ENCODE data around the gene PTAFR.
A peak's percentile ranks its signal among the peaks of the same experiment; 100 is the strongest.

PTAFR gene

GRCh38 chr1:28195780-28196179 is 19.3 kb upstream of the PTAFR start:
- Histone ChIP-seq H3K79me2 (ENCODE audit: insufficient read depth, low read length) (no peaks in the 10 kb centered on the region), H2AFZ (ENCODE audit: low read depth, low read length) (no peak overlapping the region), H3K4me2 (ENCODE audit: insufficient read depth, low read length) (no peak overlapping the region), H3K9ac (ENCODE audit: low read depth, low read length) (no peak overlapping the region), H3K36me3 (ENCODE audit: insufficient read depth, low read length) (peaks cover 28% of the 10 kb centered on the region), H3K4me1 (ENCODE audit: insufficient read depth, low read length) (no peaks in the 10 kb centered on the region), H3K4me3 (ENCODE audit: low read depth in 1 of 2, low read length in 2 of 2) (no peak overlapping the region), H3K27ac (ENCODE audit: low read length) (no peak overlapping the region), H4K20me1 (ENCODE audit: insufficient read depth, low read length) (0 out of 2 replicates have a peak, but pooled peaks cover 2% of the 10 kb centered on the region), H3K27me3 (ENCODE audit: insufficient read depth, low read length, poor library complexity) (no peaks in the 10 kb centered on the region), H3K9me3 (ENCODE audit: insufficient read depth, low read length, severe bottlenecking) (no peaks in the 10 kb centered on the region)
- DNase-seq (no peak), ATAC-seq (ENCODE audit: insufficient read depth, low read depth) (peak; percentile 37; the same call in 1 of the 3 replicates)
- TF ChIP-seq EZH2 (IDR thresholded peaks at IDR 0.05; ENCODE audit: borderline replicate concordance, low read depth, low read length, severe bottlenecking), result no peak

DNA sequence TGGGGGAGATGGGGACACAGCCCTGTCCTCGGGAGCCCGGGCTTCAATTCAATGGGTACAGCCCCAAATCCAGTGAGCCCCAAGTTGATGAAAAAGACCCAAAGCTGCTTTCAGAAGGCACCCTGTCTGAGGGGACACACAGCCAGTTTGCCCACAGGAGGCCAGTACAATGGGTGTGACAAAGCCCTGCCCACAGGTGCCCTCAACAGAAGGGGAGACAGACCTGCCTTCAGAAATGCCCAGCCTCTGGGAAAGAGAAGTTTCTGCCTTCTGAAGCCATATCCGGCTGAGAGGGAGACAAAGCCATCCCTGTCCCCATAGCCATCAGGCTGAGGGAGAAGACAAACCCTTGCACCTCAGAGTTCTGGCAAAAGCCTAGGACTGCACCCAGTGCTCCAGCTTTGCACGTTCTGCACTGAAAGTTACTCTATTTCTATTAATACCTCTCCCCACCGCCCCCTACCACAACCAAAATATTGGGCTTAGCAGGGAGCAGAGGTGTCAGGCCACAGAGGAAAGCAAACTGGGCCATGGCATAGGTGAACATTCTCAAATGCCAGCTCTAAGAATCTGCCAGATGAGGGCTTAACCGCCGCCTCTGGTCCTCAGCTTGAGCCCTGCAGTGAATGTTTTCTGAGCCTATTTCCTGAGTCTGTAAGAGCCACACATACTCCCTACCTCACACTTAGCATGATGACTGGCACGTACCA is 18.0 kb upstream of the PTAFR start:
- Histone ChIP-seq H3K4me3 (ENCODE audit: low read depth in 1 of 2, low read length in 2 of 2) (no peak overlapping the region), H3K4me2 (ENCODE audit: insufficient read depth, low read length) (no peak overlapping the region), H3K36me3 (ENCODE audit: insufficient read depth, low read length) (peaks cover 16% of the 10 kb centered on the region), H3K9me3 (ENCODE audit: insufficient read depth, low read length, severe bottlenecking) (no peaks in the 10 kb centered on the region), H4K20me1 (ENCODE audit: insufficient read depth, low read length) (0 out of 2 replicates have a peak, but pooled peaks cover 2% of the 10 kb centered on the region), H3K4me1 (ENCODE audit: insufficient read depth, low read length) (no peaks in the 10 kb centered on the region), H2AFZ (ENCODE audit: low read depth, low read length) (no peak overlapping the region), H3K27me3 (ENCODE audit: insufficient read depth, low read length, poor library complexity) (no peaks in the 10 kb centered on the region), H3K9ac (ENCODE audit: low read depth, low read length) (no peak overlapping the region), H3K27ac (ENCODE audit: low read length) (no peak overlapping the region), H3K79me2 (ENCODE audit: insufficient read depth, low read length) (no peaks in the 10 kb centered on the region)
- no peak for DNase-seq
- ATAC-seq (ENCODE audit: insufficient read depth, low read depth), result no peak
- TF ChIP-seq CTCF (IDR thresholded peaks at IDR 0.05; ENCODE audit: borderline replicate concordance, extremely low read depth, low read length, poor library complexity, severe bottlenecking) (no peak), EZH2 (IDR thresholded peaks at IDR 0.05; ENCODE audit: borderline replicate concordance, low read depth, low read length, severe bottlenecking) (no peak)

- Histone ChIP-seq H3K4me3 (ENCODE audit: low read depth in 1 of 2, low read length in 2 of 2) (no peak overlapping the region), H3K9ac (ENCODE audit: low read depth, low read length) (no peak overlapping the region), H3K36me3 (ENCODE audit: insufficient read depth, low read length) (peaks cover 9% of the 10 kb centered on the region; the same call in 1 of the 2 replicates), H3K27me3 (ENCODE audit: insufficient read depth, low read length, poor library complexity) (no peaks in the 10 kb centered on the region), H3K27ac (ENCODE audit: low read length) (no peak overlapping the region), H3K79me2 (ENCODE audit: insufficient read depth, low read length) (no peaks in the 10 kb centered on the region), H4K20me1 (ENCODE audit: insufficient read depth, low read length) (0 out of 2 replicates have a peak, but pooled peaks cover 2% of the 10 kb centered on the region), H2AFZ (ENCODE audit: low read depth, low read length) (no peak overlapping the region), H3K4me2 (ENCODE audit: insufficient read depth, low read length) (no peak overlapping the region), H3K9me3 (ENCODE audit: insufficient read depth, low read length, severe bottlenecking) (no peaks in the 10 kb centered on the region), H3K4me1 (ENCODE audit: insufficient read depth, low read length) (no peaks in the 10 kb centered on the region)
- no peak for ATAC-seq (ENCODE audit: insufficient read depth, low read depth)
- TF ChIP-seq CTCF (IDR thresholded peaks at IDR 0.05; ENCODE audit: borderline replicate concordance, extremely low read depth, low read length, poor library complexity, severe bottlenecking) (no peak), EZH2 (IDR thresholded peaks at IDR 0.05; ENCODE audit: borderline replicate concordance, low read depth, low read length, severe bottlenecking) (no peak)
- DNase-seq, result no peak
Observed at GRCh38 chr1:28193701-28194161, 17.2 kb upstream of the PTAFR start.

DNA sequence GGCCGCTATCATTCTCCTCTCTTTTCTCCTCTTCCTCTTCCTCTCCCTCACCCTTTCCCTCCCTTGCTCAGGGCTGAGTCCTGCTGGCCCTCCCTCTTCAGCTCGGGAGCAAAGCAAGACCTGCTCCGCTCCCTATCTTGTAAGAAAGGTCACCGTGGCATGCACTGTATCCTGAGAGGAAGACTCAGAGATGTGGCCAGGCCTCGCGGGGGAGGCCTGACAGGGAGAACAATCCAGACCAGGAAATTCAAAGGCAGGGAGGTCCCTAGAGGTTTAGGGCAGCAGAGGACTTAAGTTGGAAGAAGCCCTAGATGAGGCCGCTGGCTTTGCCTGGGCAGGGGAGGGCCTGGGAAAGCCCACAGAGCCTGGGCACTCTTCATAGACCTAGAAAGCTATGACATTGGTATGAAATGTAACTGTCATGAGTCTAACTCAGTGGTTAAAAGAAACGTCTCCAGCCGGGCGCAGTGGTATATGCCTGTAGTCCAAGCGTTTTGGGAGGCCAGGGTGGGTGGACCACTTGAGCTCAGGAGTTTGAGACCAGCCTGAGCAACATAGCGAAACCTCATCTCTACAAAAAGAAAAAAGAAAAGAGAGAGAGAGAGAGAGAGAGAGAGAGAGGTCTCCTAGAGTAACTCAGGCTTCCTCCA is 14.6 kb upstream of the PTAFR start:
- Histone ChIP-seq H3K27me3 (ENCODE audit: insufficient read depth, low read length, poor library complexity) (no peaks in the 10 kb centered on the region), H3K4me1 (ENCODE audit: insufficient read depth, low read length) (no peaks in the 10 kb centered on the region), H3K4me2 (ENCODE audit: insufficient read depth, low read length) (no peak overlapping the region), H2AFZ (ENCODE audit: low read depth, low read length) (no peak overlapping the region), H3K36me3 (ENCODE audit: insufficient read depth, low read length) (no peaks in the 10 kb centered on the region), H3K9ac (ENCODE audit: low read depth, low read length) (no peak overlapping the region), H3K9me3 (ENCODE audit: insufficient read depth, low read length, severe bottlenecking) (no peaks in the 10 kb centered on the region), H4K20me1 (ENCODE audit: insufficient read depth, low read length) (no peaks in the 10 kb centered on the region), H3K4me3 (ENCODE audit: low read depth in 1 of 2, low read length in 2 of 2) (no peak overlapping the region), H3K27ac (ENCODE audit: low read length) (no peak overlapping the region), H3K79me2 (ENCODE audit: insufficient read depth, low read length) (no peaks in the 10 kb centered on the region)
- DNase-seq (no peak), ATAC-seq (ENCODE audit: insufficient read depth, low read depth) (no peak)
- no peak for TF ChIP-seq EZH2 (IDR thresholded peaks at IDR 0.05; ENCODE audit: borderline replicate concordance, low read depth, low read length, severe bottlenecking)
- TF ChIP-seq CTCF (IDR thresholded peaks at IDR 0.05; ENCODE audit: borderline replicate concordance, extremely low read depth, low read length, poor library complexity, severe bottlenecking), result no peak

All from DND-41 (cell line).